ENCODE results near the gene LRRN4CL.

LRRN4CL gene

DNA sequence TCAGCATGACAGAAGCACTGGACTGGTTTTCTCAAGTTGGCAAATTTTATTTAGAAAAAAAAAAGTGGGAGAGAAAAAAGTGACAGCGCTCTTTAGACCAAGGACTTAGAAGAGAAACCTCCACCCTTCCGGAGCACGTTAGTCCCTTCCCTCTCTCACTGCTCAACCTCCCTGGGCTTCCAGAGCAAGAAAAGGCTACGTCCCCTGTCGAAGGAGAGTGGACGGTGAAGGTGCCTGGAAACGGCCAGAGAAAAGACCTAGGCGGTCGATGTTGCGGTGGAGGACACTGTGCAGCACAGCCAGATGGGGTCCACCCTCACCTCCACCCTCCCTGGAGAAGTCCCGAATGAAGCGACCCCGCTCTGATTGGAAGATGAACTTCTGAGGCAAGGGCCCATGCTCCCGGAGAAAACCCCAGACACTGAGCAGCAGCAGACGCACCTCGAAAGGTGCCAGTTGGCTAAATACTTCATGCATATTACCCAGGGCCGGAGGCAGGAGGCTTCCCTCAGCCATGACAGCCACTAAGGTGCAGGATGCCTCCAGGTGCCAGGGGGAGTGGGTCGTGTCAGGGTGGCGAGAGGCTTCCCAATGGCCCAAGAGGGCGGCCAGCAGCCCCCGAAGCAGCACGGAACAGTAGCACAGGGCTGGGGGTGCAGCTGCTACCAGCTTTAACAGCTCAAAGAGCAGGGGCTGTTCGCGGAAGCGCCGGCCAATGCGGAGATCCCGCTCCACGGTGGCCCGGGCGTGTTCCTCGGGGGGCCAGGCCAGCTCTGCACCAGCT lies 42.3 kb downstream of the LRRN4CL start:
- no peak for DNase-seq (ENCODE audit: low read depth)

DNA sequence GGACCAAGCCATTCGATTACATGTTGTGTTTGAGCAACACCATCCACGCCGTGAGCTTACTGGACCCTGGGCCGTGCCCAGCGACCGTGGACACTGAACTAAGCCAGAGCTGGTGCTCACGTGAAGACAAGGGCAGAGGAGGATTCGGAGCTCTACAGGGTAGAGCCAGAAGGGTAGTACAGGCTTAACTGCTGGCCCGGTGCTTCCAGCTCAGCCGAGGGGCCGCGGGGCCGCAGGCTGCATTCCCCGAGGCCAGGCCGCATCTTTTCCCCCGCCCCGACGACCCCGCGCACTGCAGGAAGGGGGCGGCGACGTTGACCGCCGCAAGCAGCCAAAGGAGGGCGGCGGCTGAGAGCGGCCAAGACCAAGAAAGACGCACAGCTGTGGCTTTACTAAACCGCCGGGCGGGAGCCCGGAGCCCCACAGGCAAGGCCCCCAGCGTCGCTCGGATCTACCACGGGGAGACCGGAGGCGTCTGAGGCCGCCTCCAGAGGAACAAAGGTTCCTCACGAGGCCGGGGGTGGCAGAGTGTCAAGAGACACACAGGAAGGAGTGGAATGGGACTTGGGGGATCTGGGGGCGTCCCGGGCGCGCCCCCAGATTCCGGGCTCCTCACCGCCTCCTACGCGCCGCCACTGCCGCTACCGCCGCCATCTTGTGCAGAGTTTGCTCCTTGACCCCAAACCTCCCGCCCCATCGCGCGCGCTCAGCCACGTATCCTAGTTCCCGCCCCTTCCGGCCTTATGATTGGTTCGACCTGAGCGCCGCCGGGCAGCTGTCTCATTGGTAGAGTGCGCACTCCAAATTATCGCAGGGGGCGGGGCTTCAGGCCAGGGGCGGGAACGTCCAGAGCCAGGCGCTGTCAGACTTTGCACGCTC lies 43.1 kb downstream of the LRRN4CL start, which contains the start of gene GANAB:
Gene GANAB, minus strand, starts transcription at position 668 of the 879 bp plus-strand sequence. Its CDS starts 14 bp downstream, at position 654.
- DNase-seq (ENCODE audit: low read depth), result peak; percentile 86

DNA sequence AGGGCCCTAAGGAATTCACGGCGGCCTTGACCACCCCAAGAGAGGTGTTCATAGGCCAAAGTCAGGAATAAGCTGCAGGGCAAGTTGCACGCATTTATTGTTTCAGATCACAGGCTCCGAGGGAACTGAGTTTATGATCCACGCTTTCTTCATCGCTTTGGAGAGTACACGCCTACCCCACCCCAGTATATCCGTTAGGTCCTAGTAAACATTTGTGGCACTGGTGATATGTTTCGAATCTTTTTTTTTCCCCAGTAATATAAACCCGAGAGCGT lies 43.7 kb downstream of the LRRN4CL start:
- no peak for DNase-seq (ENCODE audit: low read depth)

DNA sequence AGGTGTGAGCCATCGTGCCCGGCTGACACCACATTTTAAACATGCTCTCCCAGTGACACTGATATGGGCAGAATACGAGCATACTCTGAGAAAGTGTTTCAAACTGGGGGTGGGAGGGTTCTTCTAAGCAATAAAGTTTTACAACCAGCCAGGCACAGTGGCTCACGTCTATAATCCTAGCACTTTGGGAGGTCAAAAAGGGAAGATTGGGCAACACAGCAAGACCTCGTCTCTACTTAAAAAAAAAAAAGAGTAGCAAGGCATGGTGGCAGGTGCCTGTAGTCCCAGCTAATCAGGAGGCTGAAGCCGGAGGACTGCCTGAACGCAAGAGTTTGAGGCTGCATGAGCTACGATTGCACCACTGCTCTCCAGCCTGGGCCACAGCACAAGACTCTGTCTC lies 45.1 kb downstream of the LRRN4CL start:
- no peak for DNase-seq (ENCODE audit: low read depth)
